Activated CD8-positive, alpha-beta memory T cell treated with anti-CD3 and anti-CD28 coated beads, Interleukin-2, amount 50 U/mL, for 1 hour (primary cell): Measurements from ENCODE around the gene TXNDC11.

ENCODE experiments used
- DNase-seq: peaks from one replicate; pipeline ENCODE4 v3.0.0-alpha.2; 2020; ENCODE audit errors: extremely low read depth

Gene TXNDC11

DNA sequence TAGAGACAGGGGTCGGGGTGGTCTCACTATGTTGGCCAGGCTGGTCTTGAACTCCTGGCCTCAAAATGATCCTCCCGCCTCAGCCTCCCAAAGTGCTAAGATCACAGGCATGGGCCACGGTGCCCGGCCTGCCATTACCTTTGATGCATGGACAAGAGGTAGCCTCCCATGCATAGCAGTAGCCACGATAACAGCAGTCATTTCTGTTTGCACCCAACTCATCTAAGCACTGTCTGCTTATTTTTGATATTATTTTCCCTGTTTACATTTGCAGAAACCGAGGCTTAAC, 111.9 kb downstream of the TXNDC11 start:
- DNase-seq: no peak

DNA sequence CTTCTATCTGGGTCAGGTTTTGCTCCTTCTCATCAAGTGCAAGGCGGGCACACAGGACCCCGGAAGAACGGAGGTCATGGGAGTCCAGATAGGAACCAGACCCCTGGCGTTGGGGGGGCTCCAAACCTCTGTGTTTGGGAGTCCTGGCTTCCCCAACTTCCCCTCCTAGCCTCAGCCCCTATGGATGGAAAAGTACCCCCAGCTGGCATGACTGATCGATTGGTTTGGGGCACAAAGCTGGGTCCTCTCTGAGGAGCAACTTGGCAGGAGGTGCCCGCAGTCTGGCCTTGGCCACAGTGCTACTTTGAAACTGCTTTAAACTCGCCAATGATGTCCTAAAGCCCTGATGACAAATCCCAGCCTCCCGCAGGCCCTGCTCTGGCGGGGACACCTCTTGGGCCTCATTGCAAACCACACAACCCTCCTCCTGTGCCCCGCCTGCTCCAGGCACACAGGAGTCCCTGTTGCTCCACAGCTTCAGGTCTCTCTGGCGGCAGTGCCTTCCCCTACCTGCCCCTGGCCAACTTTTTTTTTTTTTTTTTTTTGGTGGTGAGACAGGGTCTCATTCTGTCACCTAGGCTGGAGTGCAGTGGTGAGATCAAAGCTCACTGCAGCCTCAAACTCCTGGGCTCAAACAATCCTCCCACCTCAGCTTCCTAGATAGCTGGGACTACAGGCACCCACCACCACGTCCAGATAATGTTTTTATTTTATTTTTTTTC, 112.5 kb downstream of the TXNDC11 start:
- no peak for DNase-seq
